ENCODE data around the gene TSPAN13.

The TSPAN13 gene

DNA sequence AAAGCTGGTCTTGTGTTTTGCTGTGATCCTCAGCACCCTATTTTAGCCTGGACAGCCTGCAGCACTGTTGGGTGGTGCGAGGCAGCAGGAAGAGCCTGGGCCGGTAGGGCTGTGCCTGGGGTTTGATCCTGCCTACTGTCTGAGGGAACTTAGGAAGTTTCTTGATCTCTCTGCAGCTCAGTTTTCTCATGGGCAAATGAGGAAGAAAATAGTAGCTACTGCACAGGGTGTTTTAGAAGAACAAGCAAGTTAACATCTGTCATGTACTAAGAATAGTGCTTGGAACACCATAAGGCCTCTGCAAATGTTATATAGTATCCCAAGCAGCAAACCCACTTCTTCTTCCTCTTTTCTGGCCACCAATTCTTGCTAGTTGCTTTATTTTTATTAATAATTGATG lies 63.3 kb downstream of the TSPAN13 start:
- no peak for DNase-seq

- no peak for DNase-seq
These were observed 64.0 kb downstream of the TSPAN13 start for GRCh38 chr7:16817536-16817935.

GRCh38 chr7:16818732-16819131 lies 65.2 kb downstream of the TSPAN13 start:
- DNase-seq: no peak

GRCh38 chr7:16822029-16822428 lies 68.5 kb downstream of the TSPAN13 start:
- no peak for DNase-seq

DNA sequence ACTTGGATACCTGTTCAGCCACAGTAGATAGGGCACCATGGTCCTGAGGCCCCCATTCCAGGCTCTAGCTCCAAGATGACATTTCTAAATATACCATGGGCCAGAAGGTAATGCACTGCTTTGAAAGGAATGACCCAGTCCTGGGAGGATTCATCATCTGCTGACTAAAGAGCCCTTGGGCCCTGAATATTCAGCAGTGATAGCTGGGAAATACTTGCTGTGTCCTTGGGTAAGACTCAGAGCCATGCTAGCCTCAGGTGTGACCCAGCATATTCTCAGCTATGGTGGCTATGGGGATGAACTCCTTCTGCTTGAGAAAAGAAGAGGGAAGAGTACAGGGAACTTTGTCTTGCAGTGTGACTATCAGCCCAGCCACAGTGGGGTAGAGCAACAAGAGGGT lies 72.5 kb downstream of the TSPAN13 start:
- DNase-seq: no peak

DNA sequence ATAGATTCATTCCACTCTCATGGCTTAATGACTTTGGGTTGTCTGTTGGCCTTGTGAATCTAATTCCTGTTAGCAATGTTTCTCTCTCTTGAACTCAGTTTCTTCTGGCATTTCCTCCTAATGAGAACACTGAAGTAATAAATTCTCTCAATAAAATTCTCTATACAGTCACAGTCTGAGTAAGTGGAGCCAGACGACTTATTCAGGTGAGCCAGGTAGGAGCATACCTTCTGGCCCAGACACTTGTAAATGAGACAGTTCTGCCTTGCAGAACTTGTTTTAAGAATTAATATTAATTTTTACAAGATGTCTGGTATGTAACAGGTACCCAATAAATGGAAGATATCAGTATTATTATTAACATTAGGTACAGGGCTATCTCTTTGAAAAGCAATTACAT lies 79.8 kb downstream of the TSPAN13 start:
- no peak for DNase-seq

Measured in activated CD8-positive, alpha-beta memory T cell treated with anti-CD3 and anti-CD28 coated beads, Interleukin-2, amount 50 U/mL, for 4 hours (primary cell).